ENCODE data around the gene ROPN1B.
"Not testable (repeated sequence)": the region's sequence is repeated elsewhere in the genome, so short reads cannot be mapped to it uniquely, and the experiment has no call there.

DNA sequence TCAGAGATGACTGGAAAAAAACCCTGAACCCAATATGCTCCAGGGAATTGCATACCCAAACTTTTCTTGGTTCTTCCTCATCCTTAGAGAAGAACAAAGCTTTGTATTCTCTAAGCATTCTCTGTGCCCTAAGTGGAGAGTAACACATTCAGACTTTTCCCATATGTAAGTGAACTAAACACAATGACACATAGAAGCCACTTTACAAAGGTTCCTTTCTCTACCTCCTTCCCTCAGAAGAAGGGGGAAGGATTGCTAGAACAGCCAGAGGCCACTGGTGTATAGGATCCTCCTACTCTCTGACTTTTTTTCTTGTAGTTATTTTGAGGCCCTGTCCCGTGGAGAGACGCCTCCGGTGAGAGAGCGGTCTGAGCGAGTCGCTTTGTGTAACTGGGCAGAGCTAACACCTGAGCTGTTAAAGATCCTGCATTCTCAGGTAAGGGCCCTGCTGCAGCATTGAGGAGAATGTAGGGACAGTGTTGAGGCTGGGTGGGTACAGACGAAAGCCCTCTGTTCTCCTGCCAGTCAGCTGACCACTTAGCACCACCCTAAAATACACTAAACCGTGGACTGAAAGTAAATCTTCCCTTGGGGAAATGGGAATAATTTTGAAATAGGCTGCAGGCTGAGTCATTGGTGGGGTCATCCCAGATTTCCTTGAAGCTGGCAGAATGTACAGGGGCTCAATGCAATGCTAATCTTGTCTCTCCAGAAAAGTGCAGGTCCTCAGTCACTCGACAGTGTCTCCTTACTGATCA, 6.4 kb downstream of the ROPN1B start:
- TF ChIP-seq, protein P1, sequence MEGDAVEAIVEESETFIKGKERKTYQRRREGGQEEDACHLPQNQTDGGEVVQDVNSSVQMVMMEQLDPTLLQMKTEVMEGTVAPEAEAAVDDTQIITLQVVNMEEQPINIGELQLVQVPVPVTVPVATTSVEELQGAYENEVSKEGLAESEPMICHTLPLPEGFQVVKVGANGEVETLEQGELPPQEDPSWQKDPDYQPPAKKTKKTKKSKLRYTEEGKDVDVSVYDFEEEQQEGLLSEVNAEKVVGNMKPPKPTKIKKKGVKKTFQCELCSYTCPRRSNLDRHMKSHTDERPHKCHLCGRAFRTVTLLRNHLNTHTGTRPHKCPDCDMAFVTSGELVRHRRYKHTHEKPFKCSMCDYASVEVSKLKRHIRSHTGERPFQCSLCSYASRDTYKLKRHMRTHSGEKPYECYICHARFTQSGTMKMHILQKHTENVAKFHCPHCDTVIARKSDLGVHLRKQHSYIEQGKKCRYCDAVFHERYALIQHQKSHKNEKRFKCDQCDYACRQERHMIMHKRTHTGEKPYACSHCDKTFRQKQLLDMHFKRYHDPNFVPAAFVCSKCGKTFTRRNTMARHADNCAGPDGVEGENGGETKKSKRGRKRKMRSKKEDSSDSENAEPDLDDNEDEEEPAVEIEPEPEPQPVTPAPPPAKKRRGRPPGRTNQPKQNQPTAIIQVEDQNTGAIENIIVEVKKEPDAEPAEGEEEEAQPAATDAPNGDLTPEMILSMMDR (IDR thresholded peaks at IDR 0.05; ENCODE audit: insufficient read depth, low read length) = not testable (repeated sequence)
- TF ChIP-seq GABPA (IDR thresholded peaks at IDR 0.05; ENCODE audit: low read depth); POLR2AphosphoS5 (IDR thresholded peaks at IDR 0.05; ENCODE audit: low read depth); SPI1 (IDR thresholded peaks at IDR 0.05; ENCODE audit: borderline replicate concordance, low read depth): not testable (repeated sequence)
- TF ChIP-seq, protein P2, sequence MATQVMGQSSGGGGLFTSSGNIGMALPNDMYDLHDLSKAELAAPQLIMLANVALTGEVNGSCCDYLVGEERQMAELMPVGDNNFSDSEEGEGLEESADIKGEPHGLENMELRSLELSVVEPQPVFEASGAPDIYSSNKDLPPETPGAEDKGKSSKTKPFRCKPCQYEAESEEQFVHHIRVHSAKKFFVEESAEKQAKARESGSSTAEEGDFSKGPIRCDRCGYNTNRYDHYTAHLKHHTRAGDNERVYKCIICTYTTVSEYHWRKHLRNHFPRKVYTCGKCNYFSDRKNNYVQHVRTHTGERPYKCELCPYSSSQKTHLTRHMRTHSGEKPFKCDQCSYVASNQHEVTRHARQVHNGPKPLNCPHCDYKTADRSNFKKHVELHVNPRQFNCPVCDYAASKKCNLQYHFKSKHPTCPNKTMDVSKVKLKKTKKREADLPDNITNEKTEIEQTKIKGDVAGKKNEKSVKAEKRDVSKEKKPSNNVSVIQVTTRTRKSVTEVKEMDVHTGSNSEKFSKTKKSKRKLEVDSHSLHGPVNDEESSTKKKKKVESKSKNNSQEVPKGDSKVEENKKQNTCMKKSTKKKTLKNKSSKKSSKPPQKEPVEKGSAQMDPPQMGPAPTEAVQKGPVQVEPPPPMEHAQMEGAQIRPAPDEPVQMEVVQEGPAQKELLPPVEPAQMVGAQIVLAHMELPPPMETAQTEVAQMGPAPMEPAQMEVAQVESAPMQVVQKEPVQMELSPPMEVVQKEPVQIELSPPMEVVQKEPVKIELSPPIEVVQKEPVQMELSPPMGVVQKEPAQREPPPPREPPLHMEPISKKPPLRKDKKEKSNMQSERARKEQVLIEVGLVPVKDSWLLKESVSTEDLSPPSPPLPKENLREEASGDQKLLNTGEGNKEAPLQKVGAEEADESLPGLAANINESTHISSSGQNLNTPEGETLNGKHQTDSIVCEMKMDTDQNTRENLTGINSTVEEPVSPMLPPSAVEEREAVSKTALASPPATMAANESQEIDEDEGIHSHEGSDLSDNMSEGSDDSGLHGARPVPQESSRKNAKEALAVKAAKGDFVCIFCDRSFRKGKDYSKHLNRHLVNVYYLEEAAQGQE (IDR thresholded peaks at IDR 0.05; ENCODE audit: insufficient replicate concordance, low read depth) = not testable (repeated sequence)
